Astrocyte (in vitro differentiated cells and primary cell): ENCODE results near the gene BOLA1.
"Not testable (repeated sequence)": the region's sequence is repeated elsewhere in the genome, so short reads cannot be mapped to it uniquely, and the experiment has no call there.

Source experiments
- EZH2 ChIP-seq: IDR thresholded peaks from 2 replicates; pipeline ENCODE4 v1.6.1; 2012; ENCODE audit warnings: mild to moderate bottlenecking, low read length, inconsistent platforms; ENCODE audit not compliant: insufficient read depth
- TF ChIP-seq, protein P1 (sequence below): IDR thresholded peaks from 2 replicates; pipeline ENCODE4 v1.5.1; 2011; ENCODE audit warnings: low read depth, mild to moderate bottlenecking, inconsistent platforms, low read length, moderate library complexity; ENCODE audit not compliant: insufficient read depth

DNA sequence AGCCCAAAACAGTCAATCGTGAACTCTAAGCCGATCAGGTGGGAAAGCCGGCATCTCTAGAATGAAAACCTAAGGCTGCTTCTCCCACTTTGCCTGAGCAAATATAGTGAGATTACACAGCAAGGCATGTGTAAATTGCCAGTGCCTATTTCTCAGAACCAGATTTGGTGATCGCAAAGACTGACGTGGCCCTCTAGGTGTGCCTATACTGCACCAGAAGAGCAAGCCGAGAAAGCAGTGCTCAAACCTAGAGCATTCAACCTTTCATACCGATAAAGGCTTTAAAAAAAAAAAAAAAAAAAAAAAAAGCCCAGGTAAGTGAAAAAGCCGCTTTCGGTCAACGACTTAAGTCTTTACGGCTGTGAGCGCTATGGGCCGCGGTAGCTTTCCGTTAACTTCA lies 39.1 kb upstream of the BOLA1 start:
- TF ChIP-seq, protein P1, sequence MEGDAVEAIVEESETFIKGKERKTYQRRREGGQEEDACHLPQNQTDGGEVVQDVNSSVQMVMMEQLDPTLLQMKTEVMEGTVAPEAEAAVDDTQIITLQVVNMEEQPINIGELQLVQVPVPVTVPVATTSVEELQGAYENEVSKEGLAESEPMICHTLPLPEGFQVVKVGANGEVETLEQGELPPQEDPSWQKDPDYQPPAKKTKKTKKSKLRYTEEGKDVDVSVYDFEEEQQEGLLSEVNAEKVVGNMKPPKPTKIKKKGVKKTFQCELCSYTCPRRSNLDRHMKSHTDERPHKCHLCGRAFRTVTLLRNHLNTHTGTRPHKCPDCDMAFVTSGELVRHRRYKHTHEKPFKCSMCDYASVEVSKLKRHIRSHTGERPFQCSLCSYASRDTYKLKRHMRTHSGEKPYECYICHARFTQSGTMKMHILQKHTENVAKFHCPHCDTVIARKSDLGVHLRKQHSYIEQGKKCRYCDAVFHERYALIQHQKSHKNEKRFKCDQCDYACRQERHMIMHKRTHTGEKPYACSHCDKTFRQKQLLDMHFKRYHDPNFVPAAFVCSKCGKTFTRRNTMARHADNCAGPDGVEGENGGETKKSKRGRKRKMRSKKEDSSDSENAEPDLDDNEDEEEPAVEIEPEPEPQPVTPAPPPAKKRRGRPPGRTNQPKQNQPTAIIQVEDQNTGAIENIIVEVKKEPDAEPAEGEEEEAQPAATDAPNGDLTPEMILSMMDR: not testable (repeated sequence)
- not testable (repeated sequence) for TF ChIP-seq EZH2
